ENCODE results near the gene ARHGAP1. TPM values are rescaled to one million over a fixed set of nuclear protein-coding genes. Genes with fewer than 3 reads are reported as not detected.

Gene ARHGAP1
- total and polyA plus RNA-seq, 2 of the 4 experiments (the other 2 are of a cell fraction), result 46.6 to 78.8 TPM

DNA sequence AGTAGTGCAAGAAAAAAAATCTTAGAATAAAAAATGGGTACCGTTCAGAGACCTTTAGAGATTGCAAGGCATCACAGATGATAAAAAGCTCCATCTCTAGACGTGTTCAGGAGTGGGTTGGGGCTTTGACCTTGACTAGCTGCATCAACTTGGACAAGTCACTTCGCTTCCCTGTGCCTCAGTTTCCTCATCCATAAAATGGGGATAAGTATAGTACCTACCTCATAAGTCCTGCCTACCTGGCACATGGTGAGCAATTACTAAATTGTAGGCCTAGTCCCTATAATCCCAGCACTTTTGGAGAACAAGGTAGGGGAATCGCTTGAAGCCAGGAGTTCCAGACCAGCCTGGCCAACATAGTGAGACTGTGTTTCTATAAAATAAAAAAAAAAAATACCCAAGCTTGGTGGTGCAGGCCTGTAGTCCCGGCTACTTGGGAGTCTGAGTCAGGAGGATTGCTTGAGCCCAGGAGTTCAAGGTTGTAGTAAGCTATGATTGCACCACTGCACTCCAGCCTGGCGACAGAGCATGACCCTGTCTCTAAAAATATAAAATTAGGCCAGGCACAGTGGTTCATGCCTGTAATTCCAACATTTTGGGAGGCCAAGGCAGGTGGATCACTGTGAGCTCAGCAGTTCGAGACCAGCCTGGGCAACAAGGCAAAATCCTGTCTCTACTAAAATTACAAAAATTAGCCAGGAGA lies 12.6 kb upstream of the ARHGAP1 start:
- Histone ChIP-seq H3K56ac (ENCODE audit: extremely low read depth, insufficient read depth, low read length) (no peak overlapping the region), H3K23ac (ENCODE audit: low read depth, low read length) (no peak overlapping the region), H4K8ac (ENCODE audit: low read depth in 2 of 2, low read length in 2 of 2) (peak overlapping the region in 1 of 2 experiments; percentile 21; a peak in 1 of 4 replicates), H3K79me1 (ENCODE audit: low read depth in 1 of 2, low read length in 2 of 2) (peaks cover 0 to 21% of the 10 kb centered on the region in 2 experiments; a peak in 3 of 4 replicates), H3K36me3 (ENCODE audit: control insufficient read depth, insufficient read depth, low read length) (peaks cover 2% of the 10 kb centered on the region; the same call in 1 of the 2 replicates), H3K9me1 (ENCODE audit: insufficient read depth, low read length) (peaks cover 20% of the 10 kb centered on the region), H3K9me3 (ENCODE audit: control insufficient read depth, insufficient read depth, low read length) (no peaks in the 10 kb centered on the region), H3K27me3 (ENCODE audit: control insufficient read depth, insufficient read depth, low read length) (no peaks in the 10 kb centered on the region), H2BK20ac (ENCODE audit: low read depth, low read length) (peak overlapping the region; percentile 46; the same call in 1 of the 2 replicates), H2BK15ac (ENCODE audit: low read depth, low read length) (no peak overlapping the region; the same call in 2 of the 3 replicates), H4K20me1 (ENCODE audit: insufficient read depth, low read length) (no peaks in the 10 kb centered on the region), H3K4me1 (ENCODE audit: control insufficient read depth, insufficient read depth, low read length) (peaks cover 15% of the 10 kb centered on the region), H3K4ac (ENCODE audit: low read depth, low read length) (no peak overlapping the region), H3K27ac (ENCODE audit: insufficient read depth, low read length) (no peak overlapping the region), H2AK5ac (ENCODE audit: low read depth, low read length) (peak overlapping the region; percentile 56; the same call in 1 of the 2 replicates), H2AFZ (replicated peaks; ENCODE audit: low read length, poor library complexity) (no peak overlapping the region), H2BK120ac (ENCODE audit: low read depth, low read length) (peak overlapping the region; percentile 29; the same call in 1 of the 2 replicates), H2BK5ac (ENCODE audit: low read depth, low read length, poor library complexity, severe bottlenecking) (no peak overlapping the region), H4K91ac (ENCODE audit: insufficient read depth, low read depth, low read length) (no peak overlapping the region), H3K4me3 (ENCODE audit: insufficient read depth, low read depth, low read length) (no peak overlapping the region), H4K5ac (ENCODE audit: low read depth, low read length) (no peak overlapping the region), H3K14ac (replicated peaks; ENCODE audit: low read depth, low read length) (no peak overlapping the region), H2AK9ac (replicated peaks; ENCODE audit: low read depth, low read length, poor library complexity) (no peak overlapping the region), H3K18ac (ENCODE audit: low read depth, low read length) (no peak overlapping the region), H3K4me2 (ENCODE audit: low read depth, low read length) (no peak overlapping the region), H3K9ac (ENCODE audit: low read depth, low read length) (no peak overlapping the region)
- intact Hi-C loops (cut with micrococcal nuclease), result no loop called here
- WGBS, 2 experiments (ENCODE audit: extremely low coverage in 2 of 2, insufficient read length in 1 of 2), result 80% methylated on average over 1 of the region's 7 CpGs; no CpG with 5 or more reads in 1 of the 2 experiments
- dilution Hi-C loops (cut with HindIII; ENCODE audit: low sequenced_read_pairs, unreplicated experiment), result no loop called here
- in situ Hi-C loops (cut with MboI; ENCODE audit: low sequenced_read_pairs), result no loop called here
- DNase-seq (no peak), ATAC-seq (ENCODE audit: low read depth) (no peak)
- BruUV-seq (replicated peaks), result no TSS peak
- TF ChIP-seq CEBPB (IDR thresholded peaks at IDR 0.05; ENCODE audit: low read depth, low read length), result 0 out of 2 replicates have a peak, but pooled peaks have one; percentile 3
- TF ChIP-seq RCOR1 (IDR thresholded peaks at IDR 0.05; ENCODE audit: insufficient replicate concordance, low read length), result no peak
- CTCF ChIA-PET, result interaction anchor here (0.6 kb wide), 1 partner anchor 15 kb away, joined by 3 read pairs; no protein-coding TSS in a partner anchor
- POLR2A ChIA-PET (ENCODE audit: unreplicated experiment), result no interaction called here
